K562 (cell line): ENCODE results near the gene LYSMD4. TPM values are rescaled to one million over a fixed set of nuclear protein-coding genes. Genes with fewer than 3 reads are reported as not detected.

Experiments used
- ATAC-seq: fragments of 200-7000 bp; cut with Tn5 transposase; 3 replicates; pipeline ENCODE4 v1.9.1; 2020; ENCODE audit warnings: moderate library complexity
- BruUV-seq: library from RNA; stranded (reverse); fragments of 400-500 nt; replicated peaks from 2 replicates; lab custom pipeline; 2021; lab: Mats Ljungman, UMichigan
- CTCF ChIA-PET: fragments of 300-600 bp; formaldehyde crosslinking; extraction: SDS; loops from one replicate; lab custom pipeline; 2021; ENCODE audit warnings: low intra/inter-chr PET ratio; lab: Yijun Ruan, JAX
- POLR2A ChIA-PET: fragments of 300-600, 350-650 bp; sonication (Branson Sonifier 250); formaldehyde crosslinking; extraction: SDS; loops from one replicate; lab custom pipeline; 2021; ENCODE audit warnings: antibody characterized with exemption, inconsistent platforms; lab: Yijun Ruan, JAX
- DNase-seq, 4 experiments: peaks; one replicate each; pipeline versions ENCODE4 v3.0.0 to v3.0.0-alpha.2; 2011 to 2018; ENCODE audit warnings: low spot score in 3 of 4, mixed read lengths in 3 of 4; ENCODE audit errors: extremely low read depth in 1 of 4
- FAIRE-seq: peaks from 2 replicates; lab custom pipeline; 2011; peaks lifted over from hg19 to GRCh38; lab: Jason Lieb, UNC
- H2AFZ ChIP-seq: 2 replicates; pipeline ENCODE4 v1.6.0; 2011; ENCODE audit warnings: low read depth, low read length, control low read depth, inconsistent platforms
- H3K27ac ChIP-seq: fragments of 200-600 bp; 3 replicates; pipeline ENCODE4 v1.8.0; 2011; ENCODE audit warnings: low read depth, mild to moderate bottlenecking, control low read depth, inconsistent platforms, low read length, moderate library complexity, mixed read lengths; ENCODE audit errors: extremely low read depth
- H3K27me3 ChIP-seq, 2 experiments: fragments of 300-600 bp in 1 of 2; 2 replicates in 1 of 2; 3 replicates in 1 of 2; pipeline versions ENCODE4 v1.6.0 to v1.8.0; 2011; ENCODE audit warnings: inconsistent platforms in 2 of 2, low read length in 2 of 2, mild to moderate bottlenecking in 1 of 2, mixed read lengths in 1 of 2, moderate library complexity in 1 of 2; ENCODE audit not compliant: control insufficient read depth in 2 of 2, insufficient read depth in 2 of 2
- H3K36me3 ChIP-seq: fragments of 300-600 bp; 3 replicates; pipeline ENCODE4 v1.8.0; 2011; ENCODE audit warnings: mild to moderate bottlenecking, low read length, inconsistent platforms; ENCODE audit not compliant: control insufficient read depth, insufficient read depth
- H3K4me1 ChIP-seq, 2 experiments: fragments of 200-600 bp in 1 of 2; replicated peaks in 1 of 2; 2 replicates in 1 of 2; 3 replicates in 1 of 2; pipeline versions ENCODE4 v1.5.1 to v1.8.0; 2011; ENCODE audit warnings: inconsistent platforms in 2 of 2, low read length in 2 of 2, mild to moderate bottlenecking in 1 of 2, mixed read lengths in 1 of 2, moderate library complexity in 1 of 2; ENCODE audit not compliant: control insufficient read depth in 2 of 2, insufficient read depth in 2 of 2
- H3K4me2 ChIP-seq: 2 replicates; pipeline ENCODE4 v1.6.1; 2011; ENCODE audit warnings: low read length, control low read depth, inconsistent platforms, mixed read lengths; ENCODE audit not compliant: insufficient read depth
- H3K4me3 ChIP-seq: fragments of 200-600 bp; sonication (generic), shearing (Covaris generic); 2 replicates; pipeline ENCODE4 v1.5.1; 2016; ENCODE audit warnings: control low read depth, inconsistent platforms
- H3K79me2 ChIP-seq: fragments of 200-600 bp; 3 replicates; pipeline ENCODE4 v1.8.0; 2011; ENCODE audit warnings: low read length, inconsistent platforms; ENCODE audit not compliant: control insufficient read depth, insufficient read depth
- H3K9ac ChIP-seq, 2 experiments: 2 replicates each; pipeline versions ENCODE4 v1.6.0 to v1.6.1; 2011; ENCODE audit warnings: low read depth in 2 of 2, low read length in 2 of 2, control low read depth in 1 of 2, inconsistent platforms in 1 of 2, mild to moderate bottlenecking in 1 of 2, mixed read lengths in 1 of 2; ENCODE audit not compliant: insufficient read depth in 1 of 2
- H3K9me1 ChIP-seq: one replicate; pipeline ENCODE4 v1.6.0; 2011; ENCODE audit warnings: inconsistent platforms, mild to moderate bottlenecking, low read length, moderate library complexity; ENCODE audit not compliant: control insufficient read depth, insufficient read depth
- H3K9me3 ChIP-seq: replicated peaks from 2 replicates; pipeline ENCODE4 v1.5.1; 2011; ENCODE audit warnings: low read depth, low read length, inconsistent platforms; ENCODE audit not compliant: control insufficient read depth, insufficient read depth
- H4K20me1 ChIP-seq: replicated peaks from 2 replicates; pipeline ENCODE4 v1.6.1; 2011; ENCODE audit warnings: low read length, inconsistent platforms, mixed read lengths; ENCODE audit not compliant: control insufficient read depth, insufficient read depth
- HDGF ChIP-seq: fragments of 450-650 bp; IDR thresholded peaks from 2 replicates; pipeline ENCODE4 v1.6.1; 2016
- ID3 ChIP-seq, 2 experiments: fragments of 250-450 bp in 1 of 2; fragments of 450-650 bp in 1 of 2; sonication (Bioruptor Pico) in 1 of 2; IDR thresholded peaks; 2 replicates each; pipeline versions ENCODE4 v1.6.1 to v1.8.0; 2016 to 2021; ENCODE audit warnings: mild to moderate bottlenecking in 2 of 2, moderate library complexity in 2 of 2, missing compliant biosample characterization in 1 of 2, missing genetic modification characterization in 1 of 2
- NCOA4 ChIP-seq: fragments of 450-650 bp; IDR thresholded peaks from 2 replicates; pipeline ENCODE4 v1.6.1; 2018; ENCODE audit warnings: mild to moderate bottlenecking; ENCODE audit not compliant: partially characterized antibody
- ZFP1 ChIP-seq: fragments of 450-650 bp; formaldehyde crosslinking; IDR thresholded peaks from 2 replicates; pipeline ENCODE4 v1.4.0; 2020; ENCODE audit warnings: mild to moderate bottlenecking, mixed read lengths
- ZNF253 ChIP-seq: fragments of 250-450 bp; sonication (Bioruptor Pico); conservative IDR thresholded peaks from 2 replicates; pipeline ENCODE4 v1.6.1; 2021; ENCODE audit warnings: mild to moderate bottlenecking
- ZNF316 ChIP-seq: fragments of 450-650 bp; IDR thresholded peaks from 2 replicates; pipeline ENCODE4 v1.6.1; 2016
- WGBS: fragments of 100-300 bp; shearing (Covaris generic); methylation state at CpG from one replicate; pipeline ENCODE4 v1.1.6; 2016; ENCODE audit warnings: low coverage, mixed read lengths; ENCODE audit not compliant: insufficient coverage; ENCODE audit errors: missing lambda C conversion rate; 5-methylcytosine and 5-hydroxymethylcytosine counted together
- in situ Hi-C: fragments of 300-500 bp; cut with MboI; formaldehyde crosslinking; loops from 4 replicates; pipeline ENCODE4 v1.15.0; 2018; ENCODE audit warnings: inconsistent platforms, mixed read lengths
- intact Hi-C: fragments of 100-400 bp; cut with micrococcal nuclease; formaldehyde crosslinking; loops from 2 replicates; pipeline ENCODE4 v1.14.2; 2022
- polyA plus RNA-seq, 8 experiments: library from polyadenylated mRNA; depleted of rRNA in 4 of 8; stranded (reverse) in 5 of 8; unstranded in 3 of 8; fragments of >200 nt; fragmentation: Nextera tagmentation in 2 of 8; fragmentation: Illumina TruSeq in 1 of 8; extraction: Ambion mirVana in 2 of 8; extraction: Trizol in 1 of 8; gene quantifications; 2 replicates each; pipeline versions ENCODE4 v1.2.1 to v1.2.3, GENCODE V29; 2011 to 2014; ENCODE audit warnings: inconsistent platforms in 1 of 8, missing spikeins in 1 of 8
- total RNA-seq, 7 experiments: library from RNA; depleted of rRNA in 6 of 7; stranded (reverse); fragments of >200 nt in 6 of 7; fragmentation: Illumina TruSeq in 2 of 7; extraction: Trizol in 2 of 7; gene quantifications; 2 replicates each; pipeline versions ENCODE4 v1.2.1 to v1.2.3, GENCODE V29; 2011 to 2021; ENCODE audit warnings: low replicate concordance in 1 of 7

Gene LYSMD4
- total and polyA plus RNA-seq, 9 of the 15 experiments (the other 6 are each of a cell fraction or from before 2014, with no cell fraction given), result 0.46 to 3.1 (median 2.0) TPM

DNA sequence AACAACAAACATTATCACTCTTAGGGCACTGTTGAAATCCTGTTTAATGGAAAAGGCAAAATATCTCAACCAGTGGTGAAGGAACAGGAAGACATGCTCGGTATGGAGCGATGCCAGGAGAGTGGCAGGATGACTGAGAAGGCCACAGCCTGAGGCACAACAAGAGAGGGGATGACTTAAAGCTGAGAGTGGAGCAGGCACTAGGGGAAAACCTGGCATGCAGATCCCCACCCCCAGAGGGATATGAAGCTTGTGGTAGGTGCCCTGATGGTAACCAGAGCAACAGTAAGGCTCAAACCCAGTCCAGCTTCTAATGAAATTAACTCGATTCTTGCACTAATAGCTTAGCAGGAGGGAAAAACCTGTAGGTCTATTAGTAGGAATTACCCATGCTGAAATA lies 40.4 kb downstream of the LYSMD4 start:
- no peaks in the 10 kb centered on the region for H3K79me2 ChIP-seq
- H3K4me1 ChIP-seq, result no peaks in the 10 kb centered on the region
- intact Hi-C loops (no loop called here), in situ Hi-C loops (no loop called here)
- 34% methylated on average over 3 of the region's 3 CpGs for WGBS
- H3K27me3 ChIP-seq, result no peaks in the 10 kb centered on the region
- ChIA-PET CTCF (no interaction called here), POLR2A (interaction anchor here (0.9 to 1.2 kb wide), 2 partner anchors 9 to 12 kb away, joined by 3 to 4 read pairs; no protein-coding TSS in a partner anchor)
- no peak overlapping the region for H3K4me2 ChIP-seq
- H3K4me3 ChIP-seq, result no peak overlapping the region
- no peaks in the 10 kb centered on the region for H3K36me3 ChIP-seq
- FAIRE-seq (no peak), DNase-seq (no peak), ATAC-seq (no peak)
- no TSS peak for BruUV-seq
- no peak overlapping the region for H3K9ac ChIP-seq
- H3K9me3 ChIP-seq, result no peaks in the 10 kb centered on the region
- H2AFZ ChIP-seq, result no peak overlapping the region
- no peaks in the 10 kb centered on the region for H4K20me1 ChIP-seq
- TF ChIP-seq ZNF316, result no peak
- TF ChIP-seq HDGF, result no peak
- no peak overlapping the region for H3K27ac ChIP-seq
- H3K9me1 ChIP-seq, result no peaks in the 10 kb centered on the region

- intact Hi-C loops (no loop called here), in situ Hi-C loops (no loop called here)
- H3K9me3 ChIP-seq, result no peaks in the 10 kb centered on the region
- no peaks in the 10 kb centered on the region for H4K20me1 ChIP-seq
- H3K4me1 ChIP-seq, result no peaks in the 10 kb centered on the region
- no peak overlapping the region for H3K4me3 ChIP-seq
- no peaks in the 10 kb centered on the region for H3K79me2 ChIP-seq
- TF ChIP-seq NCOA4, result no peak
- TF ChIP-seq ZNF253 (CRISPR knock-in tag), result no peak
- TF ChIP-seq ID3 (CRISPR knock-in tag; IDR thresholded peaks at IDR 0.05), result no peak
- no peak for TF ChIP-seq ID3 (tag; IDR thresholded peaks at IDR 0.05)
- TF ChIP-seq ZFP1, result peak; percentile 72; the same call in 1 of the 2 replicates
- no peak overlapping the region for H3K9ac ChIP-seq
- H3K27me3 ChIP-seq, result no peaks in the 10 kb centered on the region
- H2AFZ ChIP-seq, result no peak overlapping the region
- H3K27ac ChIP-seq, result no peak overlapping the region
- H3K36me3 ChIP-seq, result no peaks in the 10 kb centered on the region
- DNase-seq (no peak), ATAC-seq (no peak), FAIRE-seq (no peak)
- WGBS, result 25% methylated on average over 1 of the region's 1 CpG
- no peak overlapping the region for H3K4me2 ChIP-seq
- H3K9me1 ChIP-seq, result no peaks in the 10 kb centered on the region
- CTCF ChIA-PET, result no interaction called here
- POLR2A ChIA-PET, result no interaction called here
- BruUV-seq, result no TSS peak
Observed at GRCh38 chr15:99686290-99686689, 46.9 kb downstream of the LYSMD4 start.
